Fibroblast of pulmonary artery (primary cell): ENCODE results near the gene DCXR.

Source experiments
- DNase-seq: peaks from one replicate; pipeline ENCODE4 v3.0.0-alpha.2; 2010; ENCODE audit warnings: low read depth
- H3K4me3 ChIP-seq: replicated peaks from 2 replicates; pipeline ENCODE4 v1.5.1; 2011; ENCODE audit warnings: low read depth, mild to moderate bottlenecking, control low read depth, low read length, moderate library complexity
- CTCF ChIP-seq: IDR thresholded peaks from 2 replicates; pipeline ENCODE4 v1.5.1; 2011; ENCODE audit warnings: mild to moderate bottlenecking, control low read depth, low read length, inconsistent platforms; ENCODE audit errors: missing control alignments

The DCXR gene

GRCh38 chr17:82008258-82008940 lies 29.1 kb downstream of the DCXR start:
- DNase-seq = no peak
- H3K4me3 ChIP-seq = no peak overlapping the region
- TF ChIP-seq CTCF = no peak

GRCh38 chr17:82007495-82008257 lies 29.8 kb downstream of the DCXR start:
- no peak for DNase-seq
- no peak for TF ChIP-seq CTCF
- H3K4me3 ChIP-seq = no peak overlapping the region

- DNase-seq = no peak
- H3K4me3 ChIP-seq = no peak overlapping the region
- TF ChIP-seq CTCF = no peak
These were observed 30.3 kb downstream of the DCXR start for GRCh38 chr17:82007228-82007494.

GRCh38 chr17:82006468-82007227 lies 30.8 kb downstream of the DCXR start:
- no peak for TF ChIP-seq CTCF
- DNase-seq = peak; percentile 62
- H3K4me3 ChIP-seq = no peak overlapping the region

GRCh38 chr17:82005701-82006348 lies 31.7 kb downstream of the DCXR start:
- no peak overlapping the region for H3K4me3 ChIP-seq

More at GRCh38 chr17:82005701-82006348, 31.7 kb downstream of the DCXR start:
- TF ChIP-seq CTCF = no peak
- no peak for DNase-seq
